ENCODE measurements around the gene PCYT2. TPM values are rescaled to one million over a fixed set of nuclear protein-coding genes. Genes with fewer than 3 reads are reported as not detected.

The PCYT2 gene
- total RNA-seq, 2 experiments from 2014 or later = 20.5 to 22.6 TPM

- DNase-seq (no peak), ATAC-seq (peak; percentile 69)
- intact Hi-C loops (cut with micrococcal nuclease) = no loop called here
- POLR2A ChIA-PET = interaction anchor here (1.0 to 3.5 kb wide), 3 partner anchors 10 to 19 kb away, joined by 3 to 14 read pairs (median 4); partner anchors contain the start of genes ALYREF and ANAPC11
- no peak within 1 kb of the TSS for H3K4me3 Mint-ChIP-seq
- no peak within 1 kb of the TSS for H3K27ac Mint-ChIP-seq
- peaks cover 2% of the 10 kb centered on the region for H3K4me1 Mint-ChIP-seq (ENCODE audit: low read depth)
- TF ChIP-seq CTCF (IDR thresholded peaks at IDR 0.05) = no peak
- CTCF ChIA-PET = no interaction called here
- peaks cover 9% of the 10 kb centered on the region for H3K36me3 Mint-ChIP-seq (ENCODE audit: low read depth)
- H3K9me3 Mint-ChIP-seq = no peaks in the 10 kb centered on the region
- peaks cover 6% of the 10 kb centered on the region for H3K27me3 Mint-ChIP-seq
These were observed 9.1 kb downstream of the PCYT2 start, which contains the start of gene NPB for GRCh38 chr17:81902023-81902652. TSS of gene NPB (plus strand) at chr17:81902238. CDS start at chr17:81902278, 40 bp downstream.

- peak; percentile 25 for ATAC-seq
- no peak overlapping the region for H3K4me3 Mint-ChIP-seq
These were observed 9.8 kb downstream of the PCYT2 start for GRCh38 chr17:81901167-81902022.

DNA sequence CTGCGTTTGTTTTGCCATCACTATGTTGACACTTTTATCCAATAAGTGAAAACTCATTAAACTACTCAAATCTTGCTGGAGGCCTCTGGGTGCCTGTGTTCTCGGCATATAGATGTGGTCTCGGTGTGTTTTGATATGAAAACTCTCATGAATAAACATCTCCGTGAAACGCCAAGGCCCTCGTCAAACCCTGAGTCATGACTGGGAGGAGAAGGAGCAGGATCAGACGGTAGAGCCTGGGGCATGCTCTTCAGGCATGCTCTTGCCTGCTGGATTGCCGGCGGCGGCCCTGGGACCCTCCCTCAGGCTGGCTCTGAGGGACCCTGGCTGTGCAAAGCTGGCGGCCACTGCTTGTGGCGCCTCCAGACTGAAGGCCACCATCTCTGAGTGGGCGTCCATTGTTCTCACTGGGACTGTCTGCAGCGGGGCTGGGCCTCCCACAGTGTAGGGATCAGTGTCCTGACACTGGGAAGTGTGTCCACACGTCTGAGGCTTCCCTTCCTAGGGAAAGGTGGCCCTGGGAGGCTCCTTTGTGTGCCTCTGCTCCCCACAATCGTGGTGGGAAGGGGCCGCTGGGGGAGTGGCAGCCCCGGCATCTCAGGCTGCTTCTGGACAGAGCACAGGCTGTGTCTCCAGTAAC lies 10.9 kb downstream of the PCYT2 start:
- H3K27ac Mint-ChIP-seq = no peak overlapping the region
- intact Hi-C loops (cut with micrococcal nuclease) = no loop called here
- POLR2A ChIA-PET = interaction anchor here (1.1 kb wide), 1 partner anchor 9 kb away, joined by 3 read pairs; no protein-coding TSS in a partner anchor
- no peaks in the 10 kb centered on the region for H3K9me3 Mint-ChIP-seq
- H3K27me3 Mint-ChIP-seq = peaks cover 6% of the 10 kb centered on the region
- CTCF ChIA-PET = no interaction called here
- DNase-seq (no peak), ATAC-seq (no peak)
- TF ChIP-seq CTCF (IDR thresholded peaks at IDR 0.05) = no peak
- H3K4me3 Mint-ChIP-seq = no peak overlapping the region
- peaks cover 13% of the 10 kb centered on the region for H3K36me3 Mint-ChIP-seq (ENCODE audit: low read depth)
- peaks cover 2% of the 10 kb centered on the region for H3K4me1 Mint-ChIP-seq (ENCODE audit: low read depth)

More at GRCh38 chr17:81901167-81902022, 9.8 kb downstream of the PCYT2 start:
- peaks cover 9% of the 10 kb centered on the region for H3K36me3 Mint-ChIP-seq (ENCODE audit: low read depth)
- H3K4me1 Mint-ChIP-seq (ENCODE audit: low read depth) = peaks cover 2% of the 10 kb centered on the region
- intact Hi-C loops (cut with micrococcal nuclease) = no loop called here
- CTCF ChIA-PET = no interaction called here
- no peak for TF ChIP-seq CTCF (IDR thresholded peaks at IDR 0.05)
- POLR2A ChIA-PET = interaction anchor here (1.0 to 3.5 kb wide), 3 partner anchors 8 to 16 kb away, joined by 3 to 14 read pairs (median 3); partner anchors contain the start of genes ALYREF and ANAPC11
- no peak for DNase-seq
- peaks cover 6% of the 10 kb centered on the region for H3K27me3 Mint-ChIP-seq
- no peaks in the 10 kb centered on the region for H3K9me3 Mint-ChIP-seq
- no peak overlapping the region for H3K27ac Mint-ChIP-seq

DNA sequence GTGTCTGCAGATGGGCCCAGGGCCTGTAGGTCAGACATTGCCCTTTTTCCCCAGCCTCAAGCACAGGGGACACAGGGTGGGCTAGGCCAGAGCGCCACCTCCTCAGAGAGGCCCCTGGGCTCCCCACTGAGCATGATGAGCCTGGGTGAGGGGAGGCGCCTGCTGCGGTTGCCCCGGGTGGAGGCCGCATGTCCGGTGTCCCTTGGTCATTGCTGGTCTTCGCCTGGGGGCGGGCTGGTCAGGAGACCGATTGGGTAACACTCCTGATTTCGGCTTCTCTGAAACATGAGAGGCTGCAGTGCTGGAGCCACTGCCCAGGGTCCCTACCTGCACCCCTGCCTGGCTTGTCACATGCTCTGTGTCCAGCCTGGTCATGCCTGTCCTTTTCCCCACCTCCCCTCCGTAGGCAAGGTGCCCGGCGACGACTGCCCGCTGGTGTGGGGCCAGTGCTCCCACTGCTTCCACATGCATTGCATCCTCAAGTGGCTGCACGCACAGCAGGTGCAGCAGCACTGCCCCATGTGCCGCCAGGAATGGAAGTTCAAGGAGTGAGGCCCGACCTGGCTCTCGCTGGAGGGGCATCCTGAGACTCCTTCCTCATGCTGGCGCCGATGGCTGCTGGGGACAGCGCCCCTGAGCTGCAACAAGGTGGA lies 11.6 kb downstream of the PCYT2 start:
- ChIA-PET POLR2A (no interaction called here), CTCF (no interaction called here)
- intact Hi-C loops (cut with micrococcal nuclease) = no loop called here
- H3K4me3 Mint-ChIP-seq = no peak overlapping the region
- DNase-seq (no peak), ATAC-seq (no peak)
- no peaks in the 10 kb centered on the region for H3K9me3 Mint-ChIP-seq
- H3K36me3 Mint-ChIP-seq (ENCODE audit: low read depth) = peaks cover 16% of the 10 kb centered on the region
- TF ChIP-seq CTCF (IDR thresholded peaks at IDR 0.05) = no peak
- H3K27ac Mint-ChIP-seq = no peak overlapping the region
- peaks cover 6% of the 10 kb centered on the region for H3K27me3 Mint-ChIP-seq
- peaks cover 2% of the 10 kb centered on the region for H3K4me1 Mint-ChIP-seq (ENCODE audit: low read depth)

Measured in activated CD8-positive, alpha-beta T cell treated with anti-CD3 and anti-CD28 coated beads for 36 hours (primary cell).